SU-DHL-6 (cell line): ENCODE data around the gene TCF12.

Experiments
- H2AFZ ChIP-seq: fragments of 200-600 bp; sonication (generic); 2 replicates; pipeline ENCODE4 v1.6.1; 2014; ENCODE audit warnings: low read depth, mild to moderate bottlenecking, moderate library complexity, mixed read lengths, antibody characterized with exemption, low read length; ENCODE audit not compliant: severe bottlenecking
- H3F3A ChIP-seq: fragments of 200-600 bp; shearing (Covaris generic); 2 replicates; pipeline ENCODE4 v1.6.0; 2016; ENCODE audit warnings: antibody characterized with exemption, mild to moderate bottlenecking; ENCODE audit not compliant: insufficient read depth
- H3K27ac ChIP-seq: fragments of 200-600 bp; sonication (generic); 2 replicates; pipeline ENCODE4 v1.5.1; 2016; ENCODE audit warnings: low read depth, mild to moderate bottlenecking, low read length, moderate library complexity, mixed read lengths
- H3K27me3 ChIP-seq: fragments of 200-600 bp; sonication (generic), shearing (Covaris generic); 2 replicates; pipeline ENCODE4 v1.6.0; 2014; ENCODE audit warnings: mild to moderate bottlenecking, low read length
- H3K36me3 ChIP-seq: fragments of 200-600 bp; sonication (generic); 2 replicates; pipeline ENCODE4 v1.6.1; 2014; ENCODE audit warnings: mild to moderate bottlenecking, low read length, mixed read lengths
- H3K4me2 ChIP-seq: fragments of 300-600, 200-600 bp; shearing (Covaris generic), sonication (generic); 2 replicates; pipeline ENCODE4 v1.6.0; 2014; ENCODE audit warnings: low read length, low read depth, mild to moderate bottlenecking; ENCODE audit not compliant: poor library complexity, severe bottlenecking
- H3K4me3 ChIP-seq: fragments of 200-600 bp; sonication (generic); 2 replicates; pipeline ENCODE4 v1.5.1; 2014; ENCODE audit warnings: antibody characterized with exemption, low read length, mild to moderate bottlenecking, mixed read lengths; ENCODE audit not compliant: insufficient read depth, poor library complexity, severe bottlenecking
- H3K79me2 ChIP-seq: fragments of 200-600 bp; sonication (generic); 2 replicates; pipeline ENCODE4 v1.6.1; 2014; ENCODE audit warnings: mild to moderate bottlenecking, low read length, moderate library complexity; ENCODE audit not compliant: insufficient read depth
- H3K9ac ChIP-seq: fragments of 200-600 bp; sonication (generic); 2 replicates; pipeline ENCODE4 v1.7.0; 2014; ENCODE audit warnings: mild to moderate bottlenecking, low read length
- H3K9me2 ChIP-seq: fragments of 200-600 bp; sonication (generic); replicated peaks from 2 replicates; pipeline ENCODE4 v1.6.1; 2014; ENCODE audit warnings: low read length; ENCODE audit not compliant: insufficient read depth
- H3K9me3 ChIP-seq: fragments of 200-600 bp; sonication (generic); 2 replicates; pipeline ENCODE4 v1.6.1; 2014; ENCODE audit warnings: low read length, mixed read lengths; ENCODE audit not compliant: insufficient read depth
- H4K20me1 ChIP-seq: fragments of 200-600 bp; sonication (generic); 2 replicates; pipeline ENCODE4 v1.6.1; 2014; ENCODE audit warnings: low read depth, mild to moderate bottlenecking, antibody characterized with exemption, low read length, moderate library complexity, mixed read lengths
- EZH2phosphoT487 ChIP-seq: fragments of 200-600 bp; sonication (generic), shearing (Covaris generic); conservative IDR thresholded peaks from 2 replicates; pipeline ENCODE4 v1.6.1; 2018; ENCODE audit warnings: mild to moderate bottlenecking, antibody characterized with exemption, low read length, moderate library complexity, mixed read lengths
- TF ChIP-seq, protein P1 (sequence below): fragments of 200-600 bp; sonication (generic); IDR thresholded peaks from one replicate; pipeline ENCODE4 v1.5.1; 2017; ENCODE audit warnings: antibody characterized with exemption, mild to moderate bottlenecking, low read length, moderate library complexity; ENCODE audit not compliant: insufficient read depth, poor library complexity, severe bottlenecking

The TCF12 gene

DNA sequence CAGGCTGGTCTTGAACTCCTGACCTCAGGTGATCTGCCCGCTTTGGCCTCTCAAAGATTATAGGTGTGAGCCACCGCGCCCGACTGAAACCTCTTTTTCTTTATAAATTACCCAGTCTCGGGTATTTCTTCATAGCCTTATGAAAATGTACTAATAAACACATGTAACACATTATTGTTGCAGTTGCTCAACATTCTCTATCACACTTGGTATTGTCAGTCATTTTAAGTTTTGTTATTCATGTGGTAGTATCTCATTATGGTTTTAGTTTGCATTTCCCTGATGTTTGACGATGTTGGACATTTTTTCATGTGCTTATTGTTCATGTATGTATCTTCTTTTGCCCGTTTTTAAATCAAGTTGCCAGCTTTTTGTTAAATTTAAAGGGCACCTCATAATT is 109.7 kb downstream of the TCF12 start:
- H3K4me2 ChIP-seq, result no peak overlapping the region

DNA sequence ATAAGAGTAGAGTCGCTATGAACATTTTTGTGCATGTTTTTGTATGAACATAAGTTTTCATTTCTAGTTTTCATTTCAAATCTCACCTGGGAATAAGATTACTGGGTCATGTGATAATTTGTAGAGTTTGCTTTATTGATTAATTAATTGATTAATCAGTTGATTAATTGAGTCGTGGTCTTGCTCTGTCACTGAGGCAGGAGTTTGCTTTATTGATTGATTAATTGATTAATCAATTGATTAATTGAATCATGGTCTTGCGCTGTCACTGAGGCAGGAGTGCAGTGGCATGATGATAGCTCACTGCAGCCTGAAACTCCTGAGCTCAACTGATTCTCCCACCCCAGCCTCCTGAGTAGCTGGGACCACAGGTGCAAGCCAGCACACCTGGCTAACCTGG is 111.6 kb downstream of the TCF12 start:
- no peak overlapping the region for H3K9ac ChIP-seq
- peaks cover 5% of the 10 kb centered on the region; the same call in 1 of the 2 replicates for H4K20me1 ChIP-seq
- TF ChIP-seq EZH2phosphoT487, result no peak
- TF ChIP-seq, protein P1, sequence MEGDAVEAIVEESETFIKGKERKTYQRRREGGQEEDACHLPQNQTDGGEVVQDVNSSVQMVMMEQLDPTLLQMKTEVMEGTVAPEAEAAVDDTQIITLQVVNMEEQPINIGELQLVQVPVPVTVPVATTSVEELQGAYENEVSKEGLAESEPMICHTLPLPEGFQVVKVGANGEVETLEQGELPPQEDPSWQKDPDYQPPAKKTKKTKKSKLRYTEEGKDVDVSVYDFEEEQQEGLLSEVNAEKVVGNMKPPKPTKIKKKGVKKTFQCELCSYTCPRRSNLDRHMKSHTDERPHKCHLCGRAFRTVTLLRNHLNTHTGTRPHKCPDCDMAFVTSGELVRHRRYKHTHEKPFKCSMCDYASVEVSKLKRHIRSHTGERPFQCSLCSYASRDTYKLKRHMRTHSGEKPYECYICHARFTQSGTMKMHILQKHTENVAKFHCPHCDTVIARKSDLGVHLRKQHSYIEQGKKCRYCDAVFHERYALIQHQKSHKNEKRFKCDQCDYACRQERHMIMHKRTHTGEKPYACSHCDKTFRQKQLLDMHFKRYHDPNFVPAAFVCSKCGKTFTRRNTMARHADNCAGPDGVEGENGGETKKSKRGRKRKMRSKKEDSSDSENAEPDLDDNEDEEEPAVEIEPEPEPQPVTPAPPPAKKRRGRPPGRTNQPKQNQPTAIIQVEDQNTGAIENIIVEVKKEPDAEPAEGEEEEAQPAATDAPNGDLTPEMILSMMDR, result no peak
- H3K27ac ChIP-seq, result no peak overlapping the region
- 0 out of 2 replicates have a peak, but pooled peaks cover 2% of the 10 kb centered on the region for H3F3A ChIP-seq
- H3K4me3 ChIP-seq, result no peak overlapping the region
- no peaks in the 10 kb centered on the region for H3K9me3 ChIP-seq
- H3K79me2 ChIP-seq, result peaks cover 41% of the 10 kb centered on the region
- no peak overlapping the region for H2AFZ ChIP-seq
- no peaks in the 10 kb centered on the region for H3K36me3 ChIP-seq
- H3K27me3 ChIP-seq, result no peaks in the 10 kb centered on the region
- no peak overlapping the region for H3K4me2 ChIP-seq
- H3K9me2 ChIP-seq, result no peaks in the 10 kb centered on the region

More for the DNA sequence above, 109.7 kb downstream of the TCF12 start:
- H3K27me3 ChIP-seq, result no peaks in the 10 kb centered on the region
- H3K9me3 ChIP-seq, result no peaks in the 10 kb centered on the region
- H3K9me2 ChIP-seq, result no peaks in the 10 kb centered on the region
- H4K20me1 ChIP-seq, result no peaks in the 10 kb centered on the region; the same call in 1 of the 2 replicates
- H3K9ac ChIP-seq, result no peak overlapping the region
- no peak overlapping the region for H3K4me3 ChIP-seq
- no peak overlapping the region for H2AFZ ChIP-seq
- H3F3A ChIP-seq, result 0 out of 2 replicates have a peak, but pooled peaks cover 2% of the 10 kb centered on the region
- H3K36me3 ChIP-seq, result no peaks in the 10 kb centered on the region
- peaks cover 41% of the 10 kb centered on the region for H3K79me2 ChIP-seq
- no peak overlapping the region for H3K27ac ChIP-seq
- no peak for TF ChIP-seq EZH2phosphoT487
- TF ChIP-seq, protein P1, result no peak

DNA sequence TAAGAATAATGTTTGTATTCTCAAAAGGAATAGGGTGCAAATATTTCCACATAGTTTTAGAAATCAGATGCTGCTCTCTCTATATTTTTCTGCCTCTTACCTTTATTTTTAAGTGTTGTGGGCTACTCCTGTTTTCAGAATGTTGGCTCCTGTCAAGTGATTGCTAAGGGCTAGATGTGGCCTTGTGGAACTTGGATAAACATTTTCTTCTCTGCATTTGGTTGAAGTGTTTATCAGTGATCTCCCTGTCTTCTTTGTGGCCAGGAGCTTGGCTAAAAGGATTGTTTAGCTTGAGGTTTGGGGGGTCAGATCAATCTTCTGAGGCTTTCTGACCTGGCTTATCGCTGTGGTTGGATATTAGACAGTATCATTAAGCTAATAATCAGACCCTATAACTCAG is 112.6 kb downstream of the TCF12 start:
- Histone ChIP-seq H3K27ac (no peak overlapping the region), H3K79me2 (peaks cover 33% of the 10 kb centered on the region), H3K9me3 (no peaks in the 10 kb centered on the region)

More for the DNA sequence above, 112.6 kb downstream of the TCF12 start:
- Histone ChIP-seq H3K9me2 (no peaks in the 10 kb centered on the region), H3K27me3 (no peaks in the 10 kb centered on the region), H2AFZ (no peak overlapping the region), H3F3A (no peaks in the 10 kb centered on the region), H3K36me3 (no peaks in the 10 kb centered on the region), H4K20me1 (peaks cover 5% of the 10 kb centered on the region; the same call in 1 of the 2 replicates), H3K9ac (no peak overlapping the region), H3K4me3 (no peak overlapping the region), H3K4me2 (no peak overlapping the region)
- TF ChIP-seq, protein P1, result no peak
- TF ChIP-seq EZH2phosphoT487, result no peak
